ACC112 (cell line): Measurements from ENCODE around the gene KRT71.

ENCODE experiments used
- H2AFZ ChIP-seq: fragments of 200-600 bp; sonication (generic); one replicate; pipeline ENCODE4 v1.6.0; 2017; ENCODE audit warnings: antibody characterized with exemption, low read length; ENCODE audit not compliant: unreplicated experiment
- H3K27ac ChIP-seq: fragments of 200-600 bp; sonication (generic); 2 replicates; pipeline ENCODE4 v1.5.1; 2014; ENCODE audit warnings: low read depth, mild to moderate bottlenecking, antibody characterized with exemption, low read length, moderate library complexity
- H3K27me3 ChIP-seq: fragments of 200-600 bp; sonication (generic); 2 replicates; pipeline ENCODE4 v1.6.1; 2014; ENCODE audit warnings: mild to moderate bottlenecking, antibody characterized with exemption, low read length, moderate library complexity, mixed read lengths; ENCODE audit not compliant: insufficient read depth
- H3K36me3 ChIP-seq: fragments of 200-600 bp; sonication (generic); 2 replicates; pipeline ENCODE4 v1.6.1; 2016; ENCODE audit warnings: mild to moderate bottlenecking, antibody characterized with exemption, low read length, moderate library complexity, mixed read lengths; ENCODE audit not compliant: insufficient read depth
- H3K4me1 ChIP-seq: fragments of 200-600 bp; sonication (generic); one replicate; pipeline ENCODE4 v1.6.1; 2016; ENCODE audit warnings: low read length, mixed read lengths; ENCODE audit not compliant: insufficient read depth, unreplicated experiment, control insufficient read depth
- H3K4me3 ChIP-seq: fragments of 200-600 bp; sonication (generic); 2 replicates; pipeline ENCODE4 v1.5.1; 2014; ENCODE audit warnings: mild to moderate bottlenecking, low read depth, low read length
- H3K79me2 ChIP-seq: fragments of 200-600 bp; sonication (generic); one replicate; pipeline ENCODE4 v1.6.0; 2016; ENCODE audit warnings: low read length; ENCODE audit not compliant: control insufficient read depth, unreplicated experiment, insufficient read depth

Gene KRT71

GRCh38 chr12:52577316-52577715 is 24.4 kb upstream of the KRT71 start:
- H3K27ac ChIP-seq, result no peak overlapping the region
- no peaks in the 10 kb centered on the region for H3K4me1 ChIP-seq
- H2AFZ ChIP-seq, result no peak overlapping the region
- H3K79me2 ChIP-seq, result no peaks in the 10 kb centered on the region
- H3K36me3 ChIP-seq, result no peaks in the 10 kb centered on the region
- H3K27me3 ChIP-seq, result peaks cover 21% of the 10 kb centered on the region
- no peak overlapping the region for H3K4me3 ChIP-seq

DNA sequence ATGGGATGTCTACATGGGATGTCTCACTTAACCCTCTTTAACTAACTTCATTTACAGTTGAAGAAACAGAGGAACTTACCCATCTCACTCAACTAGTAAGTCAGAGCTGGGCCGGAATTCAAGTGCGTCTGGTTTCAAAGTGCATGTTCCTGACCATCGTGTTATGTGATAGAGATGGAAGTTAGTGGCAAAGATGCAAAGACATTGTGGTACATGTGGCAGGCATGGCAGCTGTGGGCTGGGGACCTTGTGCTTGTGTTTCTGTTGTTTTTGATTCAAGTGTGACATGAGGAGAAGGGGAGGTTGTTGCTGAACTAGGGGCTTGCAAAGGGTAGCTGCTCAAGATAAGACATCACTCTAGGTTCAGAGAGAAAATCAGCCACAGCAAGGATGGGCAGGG is 23.0 kb upstream of the KRT71 start:
- Histone ChIP-seq H2AFZ (no peak overlapping the region), H3K27me3 (peaks cover 35% of the 10 kb centered on the region), H3K27ac (no peak overlapping the region), H3K79me2 (no peaks in the 10 kb centered on the region), H3K4me1 (no peaks in the 10 kb centered on the region), H3K4me3 (no peak overlapping the region), H3K36me3 (no peaks in the 10 kb centered on the region)

- Histone ChIP-seq H3K27me3 (peaks cover 42% of the 10 kb centered on the region), H3K4me1 (no peaks in the 10 kb centered on the region), H3K79me2 (no peaks in the 10 kb centered on the region), H3K36me3 (no peaks in the 10 kb centered on the region), H3K27ac (no peak overlapping the region), H3K4me3 (no peak overlapping the region), H2AFZ (no peak overlapping the region)
These were observed 22.3 kb upstream of the KRT71 start for GRCh38 chr12:52575256-52575655.

DNA sequence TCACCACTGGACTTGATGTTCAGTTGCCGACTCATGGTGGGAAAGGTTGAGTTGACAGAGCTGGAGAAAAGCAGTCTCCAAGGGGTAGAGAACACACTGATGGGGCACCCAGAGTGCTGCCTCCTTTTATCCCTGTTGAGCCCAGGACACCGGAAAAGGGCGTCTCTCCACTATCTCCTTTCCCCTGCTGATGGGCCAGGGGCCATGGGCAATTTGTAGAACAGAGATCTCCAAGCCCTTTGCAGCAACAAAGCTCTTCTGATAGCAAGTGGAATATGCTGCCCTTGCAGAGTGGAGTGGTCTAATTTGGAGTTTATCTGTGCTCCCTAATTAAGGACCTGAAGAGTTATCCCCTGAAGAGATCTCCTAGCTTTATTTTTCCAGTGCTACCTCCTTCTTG is 20.8 kb upstream of the KRT71 start, which contains the start of gene KRT74:
KRT74 (minus strand) TSS at position 101 of the 400 bp plus-strand sequence; CDS start at position 35, 66 bp downstream.
- no peaks in the 10 kb centered on the region for H3K36me3 ChIP-seq
- peaks cover 51% of the 10 kb centered on the region for H3K27me3 ChIP-seq
- H3K4me3 ChIP-seq, result no peak within 1 kb of the TSS
- H3K27ac ChIP-seq, result no peak within 1 kb of the TSS
- H2AFZ ChIP-seq, result no peak within 1 kb of the TSS
- no peaks in the 10 kb centered on the region for H3K79me2 ChIP-seq
- H3K4me1 ChIP-seq, result no peaks in the 10 kb centered on the region

DNA sequence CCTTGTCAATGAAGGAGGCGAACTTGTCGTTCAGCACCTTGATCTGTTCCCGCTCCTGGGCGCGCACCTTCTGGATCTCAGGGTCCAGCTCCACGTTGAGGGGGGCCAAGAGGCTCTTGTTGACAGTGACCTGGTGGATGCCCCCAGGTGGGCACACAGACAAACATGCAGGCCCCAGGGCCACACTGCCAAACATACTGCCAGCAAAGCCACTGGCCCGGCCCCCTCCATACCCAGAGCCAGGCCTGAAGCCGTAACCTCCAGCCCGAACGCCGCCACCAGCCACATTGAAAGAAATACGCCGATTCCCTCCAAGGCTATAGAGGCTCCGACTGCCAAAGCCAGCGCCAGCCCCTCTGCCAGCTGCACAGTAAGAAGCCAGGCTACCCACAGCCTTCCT is 20.4 kb upstream of the KRT71 start:
- Histone ChIP-seq H3K79me2 (no peaks in the 10 kb centered on the region), H3K27ac (no peak overlapping the region), H3K27me3 (peaks cover 51% of the 10 kb centered on the region), H2AFZ (no peak overlapping the region), H3K36me3 (no peaks in the 10 kb centered on the region), H3K4me3 (no peak overlapping the region), H3K4me1 (no peaks in the 10 kb centered on the region)

DNA sequence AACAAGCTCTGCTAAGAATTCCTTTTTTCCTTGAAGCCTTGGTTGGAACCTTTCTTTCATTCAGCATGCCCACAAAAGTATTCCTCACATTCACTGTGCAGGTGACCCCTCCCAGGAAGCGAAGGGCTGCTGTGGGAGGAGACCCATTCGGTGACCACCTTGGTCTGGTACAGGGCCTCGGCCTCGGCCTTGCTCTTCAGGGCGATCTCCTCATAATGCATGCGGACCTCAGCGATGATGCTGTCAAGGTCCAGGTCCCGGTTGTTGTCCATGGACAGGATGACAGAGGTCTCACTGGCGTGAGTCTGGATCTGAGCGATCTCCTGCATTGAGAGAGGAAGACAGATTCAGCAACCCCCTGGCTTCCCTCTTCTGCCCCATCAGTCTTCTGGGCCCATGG is 17.6 kb upstream of the KRT71 start:
- H3K36me3 ChIP-seq, result no peaks in the 10 kb centered on the region
- H3K79me2 ChIP-seq, result no peaks in the 10 kb centered on the region
- H3K4me3 ChIP-seq, result no peak overlapping the region
- H3K27ac ChIP-seq, result no peak overlapping the region
- no peaks in the 10 kb centered on the region for H3K4me1 ChIP-seq
- H2AFZ ChIP-seq, result no peak overlapping the region
- H3K27me3 ChIP-seq, result peaks cover 71% of the 10 kb centered on the region

- H3K27ac ChIP-seq, result no peak overlapping the region
- no peak overlapping the region for H2AFZ ChIP-seq
- H3K79me2 ChIP-seq, result no peaks in the 10 kb centered on the region
- no peaks in the 10 kb centered on the region for H3K4me1 ChIP-seq
- no peaks in the 10 kb centered on the region for H3K36me3 ChIP-seq
- H3K27me3 ChIP-seq, result peaks cover 88% of the 10 kb centered on the region
- no peak overlapping the region for H3K4me3 ChIP-seq
These were observed 15.2 kb upstream of the KRT71 start for GRCh38 chr12:52568111-52568510.

DNA sequence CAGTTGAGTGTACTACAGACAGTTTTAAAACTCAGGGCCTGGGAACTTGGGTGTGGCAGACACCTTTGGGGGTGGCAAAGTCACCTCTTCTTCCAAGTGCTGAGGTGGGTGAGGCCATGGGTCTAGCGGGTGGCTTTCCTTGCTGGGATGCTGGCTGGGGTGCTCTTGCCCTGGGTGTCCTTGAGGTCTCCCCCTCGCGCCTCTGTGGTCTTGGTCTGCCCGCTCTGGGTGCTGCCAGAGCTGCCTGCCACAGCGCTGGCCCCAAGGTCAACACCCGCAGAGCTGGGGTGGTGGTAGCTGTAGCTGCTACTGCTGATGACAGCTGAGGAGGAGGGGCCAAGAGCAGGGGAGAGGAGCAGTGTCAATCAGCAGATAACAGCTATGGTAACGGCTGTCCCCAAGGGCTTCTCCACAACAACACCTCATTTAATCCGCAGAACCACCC is 13.9 kb upstream of the KRT71 start:
- H3K36me3 ChIP-seq, result no peaks in the 10 kb centered on the region
- no peaks in the 10 kb centered on the region for H3K79me2 ChIP-seq
- H3K27ac ChIP-seq, result no peak overlapping the region
- no peak overlapping the region for H3K4me3 ChIP-seq
- no peaks in the 10 kb centered on the region for H3K4me1 ChIP-seq
- no peak overlapping the region for H2AFZ ChIP-seq
- peaks cover 84% of the 10 kb centered on the region for H3K27me3 ChIP-seq

DNA sequence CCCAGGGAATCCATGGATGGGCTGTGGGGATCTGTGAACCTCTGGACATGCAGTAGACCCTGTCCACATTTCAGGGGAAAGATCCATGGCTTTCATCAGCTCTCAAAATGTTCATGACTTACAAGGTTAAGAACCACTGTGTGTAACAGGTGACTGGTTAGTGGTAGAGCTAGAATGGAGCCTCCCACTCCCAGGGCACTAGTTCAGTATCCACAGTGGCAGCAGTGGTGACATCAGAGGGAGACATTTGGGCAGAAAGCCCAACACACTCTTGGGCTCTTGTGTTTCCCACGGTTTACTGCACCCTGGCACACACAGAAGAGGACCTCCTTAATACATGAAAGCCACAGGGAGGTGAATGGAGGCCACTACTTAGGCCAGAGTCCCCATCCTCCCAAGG is 11.6 kb upstream of the KRT71 start:
- no peak overlapping the region for H3K27ac ChIP-seq
- H3K4me3 ChIP-seq, result no peak overlapping the region
- H3K36me3 ChIP-seq, result no peaks in the 10 kb centered on the region
- H3K27me3 ChIP-seq, result peaks cover 83% of the 10 kb centered on the region
- H3K4me1 ChIP-seq, result no peaks in the 10 kb centered on the region
- H3K79me2 ChIP-seq, result no peaks in the 10 kb centered on the region
- H2AFZ ChIP-seq, result no peak overlapping the region

GRCh38 chr12:52561880-52562449 is 9.0 kb upstream of the KRT71 start:
- Histone ChIP-seq H3K27me3 (peaks cover 89% of the 10 kb centered on the region), H2AFZ (no peak overlapping the region), H3K79me2 (no peaks in the 10 kb centered on the region), H3K27ac (no peak overlapping the region), H3K4me3 (no peak overlapping the region), H3K36me3 (no peaks in the 10 kb centered on the region), H3K4me1 (no peaks in the 10 kb centered on the region)

DNA sequence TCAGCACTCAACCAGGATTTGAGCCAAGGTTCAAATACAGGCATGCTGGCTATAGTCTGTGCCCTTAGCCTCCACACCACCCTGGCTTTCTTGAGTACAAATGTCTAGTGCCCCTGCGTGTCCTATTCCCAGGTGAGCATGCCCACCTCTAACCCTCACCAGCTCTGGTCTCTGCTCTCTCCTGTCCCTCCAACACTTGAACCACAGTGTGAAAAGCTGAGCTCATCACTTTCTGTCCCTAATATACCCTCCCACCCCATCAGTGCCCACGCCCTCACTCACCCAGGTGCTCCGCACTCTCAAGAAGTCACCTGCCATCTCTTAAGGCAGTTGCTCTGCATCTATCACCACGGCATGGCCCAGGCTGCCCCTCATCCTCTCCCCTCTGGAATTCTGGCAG is 7.0 kb upstream of the KRT71 start:
- Histone ChIP-seq H3K27me3 (peaks cover 84% of the 10 kb centered on the region), H3K27ac (no peak overlapping the region), H3K4me1 (no peaks in the 10 kb centered on the region), H3K79me2 (no peaks in the 10 kb centered on the region), H2AFZ (no peak overlapping the region), H3K36me3 (no peaks in the 10 kb centered on the region), H3K4me3 (no peak overlapping the region)
